Dermis microvascular lymphatic vessel endothelial cell (primary cell): ENCODE measurements around the gene ZNF576. TPM values are rescaled to one million over a fixed set of nuclear protein-coding genes. Genes with fewer than 3 reads are reported as not detected.
"Not testable (repeated sequence)": the region's sequence is repeated elsewhere in the genome, so short reads cannot be mapped to it uniquely, and the experiment has no call there.

Experiments used
- DNase-seq, 2 donors: peaks; one replicate each; pipeline versions ENCODE4 v3.0.0 to v3.0.0-alpha.2; 2010; ENCODE audit warnings: low read depth in 2 of 2
- total RNA-seq: library from RNA; depleted of rRNA; stranded (reverse); fragments of >200 nt; gene quantifications from 2 replicates; pipeline ENCODE4 v1.2.1, GENCODE V29; 2014

The ZNF576 gene
- total RNA-seq: 6.7 and 9.0 TPM in 2 replicates

- peak; percentile 99 to 100 for DNase-seq
These were observed at the start of gene ZNF576, which contains the start of gene IRGQ for GRCh38 chr19:43595999-43596841. Gene ZNF576, plus strand, starts transcription at chr19:43596595. Its CDS starts 514 bp downstream, at chr19:43597109. Gene IRGQ, minus strand, starts transcription at chr19:43596134. Its CDS starts 796 bp downstream, at chr19:43595338.

GRCh38 chr19:43547926-43548325, 48.5 kb upstream of the ZNF576 start:
- DNase-seq: not testable (repeated sequence)

GRCh38 chr19:43548706-43549105, 47.7 kb upstream of the ZNF576 start:
- DNase-seq: no peak

GRCh38 chr19:43551399-43552197, 44.8 kb upstream of the ZNF576 start:
- DNase-seq: no peak

GRCh38 chr19:43552198-43552450, 44.3 kb upstream of the ZNF576 start:
- no peak for DNase-seq

GRCh38 chr19:43552616-43553015, 43.8 kb upstream of the ZNF576 start:
- no peak for DNase-seq

- DNase-seq: no peak
These were observed 42.7 kb upstream of the ZNF576 start for GRCh38 chr19:43553656-43554055.

- DNase-seq: no peak
These were observed 42.0 kb upstream of the ZNF576 start for GRCh38 chr19:43554317-43554895.

- DNase-seq: peak; percentile 57 to 76
These were observed 41.1 kb upstream of the ZNF576 start for GRCh38 chr19:43555185-43555770.

- no peak for DNase-seq
These were observed 35.7 kb upstream of the ZNF576 start for GRCh38 chr19:43560687-43561086.

- DNase-seq: no peak
These were observed 35.0 kb upstream of the ZNF576 start for GRCh38 chr19:43561139-43561970.

GRCh38 chr19:43562226-43562697, 34.1 kb upstream of the ZNF576 start:
- no peak for DNase-seq

GRCh38 chr19:43562698-43563241, 33.6 kb upstream of the ZNF576 start:
- DNase-seq: peak; percentile 51 to 68

GRCh38 chr19:43563816-43564457, 32.5 kb upstream of the ZNF576 start:
- DNase-seq: no peak

GRCh38 chr19:43564800-43565199, 31.6 kb upstream of the ZNF576 start:
- no peak for DNase-seq

- no peak for DNase-seq
These were observed 26.7 kb upstream of the ZNF576 start for GRCh38 chr19:43569657-43570056.

- no peak for DNase-seq
These were observed 26.1 kb upstream of the ZNF576 start for GRCh38 chr19:43570174-43570791.

- DNase-seq: no peak
These were observed 24.2 kb upstream of the ZNF576 start for GRCh38 chr19:43572171-43572588.

- DNase-seq: peak in 1 of 2 donors; percentile 90
These were observed 21.8 kb upstream of the ZNF576 start for GRCh38 chr19:43574424-43575155.
